H54 (cell line): Measurements from ENCODE around the gene ST6GAL1.

ENCODE experiments used
- DNase-seq: peaks from one replicate; pipeline ENCODE4 v3.0.0; 2011; ENCODE audit warnings: low spot score, mixed read lengths; ENCODE audit not compliant: insufficient read length
- FAIRE-seq: peaks from 3 replicates; lab custom pipeline; 2011; peaks lifted over from hg19 to GRCh38; lab: Jason Lieb, UNC
- POLR2A ChIP-seq: IDR thresholded peaks from 2 replicates; pipeline ENCODE4 v1.6.1; 2011; ENCODE audit warnings: low read depth, mild to moderate bottlenecking, low read length

The ST6GAL1 gene

GRCh38 chr3:187068787-187069186 is 138.5 kb downstream of the ST6GAL1 start:
- no peak for FAIRE-seq
- no peak for DNase-seq
- no peak for TF ChIP-seq POLR2A

- DNase-seq (no peak), FAIRE-seq (no peak)
- no peak for TF ChIP-seq POLR2A
These were observed 139.7 kb downstream of the ST6GAL1 start for GRCh38 chr3:187069857-187070516.

GRCh38 chr3:187072102-187072501 is 141.8 kb downstream of the ST6GAL1 start:
- TF ChIP-seq POLR2A, result no peak
- DNase-seq (no peak), FAIRE-seq (no peak)

GRCh38 chr3:187072511-187072910 is 142.2 kb downstream of the ST6GAL1 start:
- DNase-seq, result no peak
- no peak for FAIRE-seq
- no peak for TF ChIP-seq POLR2A

- no peak for TF ChIP-seq POLR2A
- DNase-seq, result no peak
- FAIRE-seq, result no peak
These were observed 143.3 kb downstream of the ST6GAL1 start for GRCh38 chr3:187073581-187074098.

- DNase-seq (no peak), FAIRE-seq (no peak)
- no peak for TF ChIP-seq POLR2A
These were observed 144.5 kb downstream of the ST6GAL1 start for GRCh38 chr3:187074846-187075245.

GRCh38 chr3:187076297-187076696 is 146.0 kb downstream of the ST6GAL1 start:
- no peak for TF ChIP-seq POLR2A
- FAIRE-seq, result no peak
- DNase-seq, result no peak

GRCh38 chr3:187077085-187077484 is 146.8 kb downstream of the ST6GAL1 start:
- DNase-seq (no peak), FAIRE-seq (no peak)
- TF ChIP-seq POLR2A, result no peak

GRCh38 chr3:187077537-187077936 is 147.2 kb downstream of the ST6GAL1 start:
- FAIRE-seq (no peak), DNase-seq (no peak)

GRCh38 chr3:187079090-187080022 is 149.0 kb downstream of the ST6GAL1 start:
- FAIRE-seq (no peak), DNase-seq (no peak)
- no peak for TF ChIP-seq POLR2A

More at GRCh38 chr3:187077537-187077936, 147.2 kb downstream of the ST6GAL1 start:
- no peak for TF ChIP-seq POLR2A

- no peak for DNase-seq
- TF ChIP-seq POLR2A, result no peak
- no peak for FAIRE-seq
These were observed 150.6 kb downstream of the ST6GAL1 start for GRCh38 chr3:187080799-187081450.

GRCh38 chr3:187082758-187083375 is 152.5 kb downstream of the ST6GAL1 start:
- TF ChIP-seq POLR2A, result no peak
- no peak for FAIRE-seq

GRCh38 chr3:187084126-187084525 is 153.8 kb downstream of the ST6GAL1 start:
- no peak for DNase-seq
- TF ChIP-seq POLR2A, result no peak
- FAIRE-seq, result no peak

More at GRCh38 chr3:187082758-187083375, 152.5 kb downstream of the ST6GAL1 start:
- DNase-seq, result no peak
